NCI-H82 treated with DMSO at 0.1 percent for 48 hours (cell line): Measurements from ENCODE around the gene C3.
"Not testable (repeated sequence)": the region's sequence is repeated elsewhere in the genome, so short reads cannot be mapped to it uniquely, and the experiment has no call there.

ENCODE experiments used
- DNase-seq: peaks from one replicate; lab custom pipeline; 2025; ENCODE audit not compliant: unreplicated experiment; lab: John Stamatoyannopoulos, UW

Gene C3

GRCh38 chr19:6667114-6667627 is 53.3 kb downstream of the C3 start:
- DNase-seq = no peak

GRCh38 chr19:6664916-6665315 is 55.5 kb downstream of the C3 start:
- DNase-seq = no peak

- no peak for DNase-seq
These were observed 56.9 kb downstream of the C3 start for GRCh38 chr19:6663236-6664201.

- DNase-seq = no peak
These were observed 57.7 kb downstream of the C3 start for GRCh38 chr19:6662702-6663101.

GRCh38 chr19:6661509-6662244 is 58.8 kb downstream of the C3 start:
- DNase-seq = not testable (repeated sequence)

- DNase-seq = no peak
These were observed 59.5 kb downstream of the C3 start for GRCh38 chr19:6660930-6661329.

- DNase-seq = not testable (repeated sequence)
These were observed 64.1 kb downstream of the C3 start for GRCh38 chr19:6656390-6656789.

GRCh38 chr19:6654347-6655310 is 65.8 kb downstream of the C3 start:
- DNase-seq = no peak

GRCh38 chr19:6652805-6653094 is 67.7 kb downstream of the C3 start:
- no peak for DNase-seq

- DNase-seq = no peak
These were observed 68.3 kb downstream of the C3 start for GRCh38 chr19:6651965-6652804.

GRCh38 chr19:6649185-6649584 is 71.3 kb downstream of the C3 start:
- DNase-seq = no peak

- DNase-seq = no peak
These were observed 72.2 kb downstream of the C3 start for GRCh38 chr19:6648141-6648715.

- no peak for DNase-seq
These were observed 75.7 kb downstream of the C3 start for GRCh38 chr19:6644796-6645195.

GRCh38 chr19:6640333-6640732 is 80.1 kb downstream of the C3 start:
- not testable (repeated sequence) for DNase-seq

- no peak for DNase-seq
These were observed 81.0 kb downstream of the C3 start for GRCh38 chr19:6639439-6639838.

GRCh38 chr19:6633456-6633813 is 87.0 kb downstream of the C3 start:
- DNase-seq = not testable (repeated sequence)

- not testable (repeated sequence) for DNase-seq
These were observed 87.5 kb downstream of the C3 start for GRCh38 chr19:6632747-6633455.

GRCh38 chr19:6632002-6632621 is 88.3 kb downstream of the C3 start:
- DNase-seq = peak; percentile 42
